HG02943 (cell line): ENCODE results near the gene HYCC2.
"Not testable (repeated sequence)": the region's sequence is repeated elsewhere in the genome, so short reads cannot be mapped to it uniquely, and the experiment has no call there.

ENCODE experiments used
- ATAC-seq: cut with Tn5 transposase; IDR thresholded peaks from one replicate; pipeline ENCODE4 v1.9.1; 2021; ENCODE audit warnings: mild to moderate bottlenecking, low read depth, moderate library complexity; ENCODE audit not compliant: unreplicated experiment

HYCC2 gene

DNA sequence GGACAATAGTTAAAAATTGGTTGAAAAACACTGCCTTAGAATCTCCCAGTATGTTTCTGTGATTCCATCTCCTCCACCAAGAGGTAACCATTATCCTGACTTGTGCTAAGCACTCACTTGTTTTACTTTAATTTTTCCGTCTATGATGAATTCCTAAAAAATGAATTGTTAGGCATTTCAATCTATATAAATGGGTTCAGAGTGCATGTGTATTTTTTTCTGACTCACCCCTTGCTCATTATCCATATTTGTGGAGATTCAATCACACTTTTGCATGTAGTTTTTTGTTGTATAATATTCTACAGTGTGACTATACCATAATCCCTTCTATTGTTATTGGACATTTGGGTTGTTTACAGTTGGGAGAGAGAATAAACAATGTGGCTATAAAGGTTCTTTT lies 1.6 kb upstream of the HYCC2 start:
- ATAC-seq, result no peak

DNA sequence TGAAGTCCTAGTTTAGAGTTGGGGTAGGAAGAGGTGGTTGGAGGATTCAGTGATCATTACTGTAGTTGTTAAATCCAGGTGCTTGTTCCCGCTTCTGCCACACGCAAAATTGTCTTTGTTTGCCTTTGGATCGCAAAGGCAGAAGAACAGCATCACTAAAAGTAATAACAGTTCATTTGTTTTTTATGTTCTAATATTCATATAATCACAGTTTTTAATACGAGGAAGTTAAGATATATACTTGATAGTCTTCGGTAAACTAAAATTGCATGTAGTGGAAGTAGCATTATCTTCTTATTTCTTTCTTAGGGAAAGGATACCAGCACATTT lies 695 bp upstream of the HYCC2 start:
- ATAC-seq, result peak; percentile 8

DNA sequence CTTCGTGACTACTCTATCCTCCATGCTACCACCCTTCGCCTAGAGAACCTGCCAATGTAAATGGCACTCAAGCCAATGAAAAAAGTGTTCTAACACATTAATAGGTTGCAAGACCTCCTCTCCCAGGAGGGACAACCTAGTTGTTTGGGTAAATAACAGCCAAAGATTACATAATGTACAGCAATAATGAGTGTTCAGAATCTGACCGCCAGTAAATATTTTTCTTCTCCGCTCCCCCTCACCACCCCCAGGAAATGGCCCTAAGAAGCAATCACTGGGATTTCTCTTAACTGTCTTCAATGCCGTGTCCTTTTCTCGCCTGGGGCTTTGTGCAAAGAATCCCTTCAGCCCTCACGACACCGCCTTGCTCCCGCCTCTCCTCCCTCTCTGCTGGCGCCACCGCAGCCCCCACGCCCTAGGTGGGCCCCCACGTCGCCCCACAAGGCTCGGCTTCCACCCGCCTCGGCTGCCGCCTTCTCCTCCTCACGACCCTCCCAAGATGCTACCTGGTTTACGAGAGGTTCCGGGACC lies 458 bp downstream of the HYCC2 start:
- peak; percentile 26 for ATAC-seq

DNA sequence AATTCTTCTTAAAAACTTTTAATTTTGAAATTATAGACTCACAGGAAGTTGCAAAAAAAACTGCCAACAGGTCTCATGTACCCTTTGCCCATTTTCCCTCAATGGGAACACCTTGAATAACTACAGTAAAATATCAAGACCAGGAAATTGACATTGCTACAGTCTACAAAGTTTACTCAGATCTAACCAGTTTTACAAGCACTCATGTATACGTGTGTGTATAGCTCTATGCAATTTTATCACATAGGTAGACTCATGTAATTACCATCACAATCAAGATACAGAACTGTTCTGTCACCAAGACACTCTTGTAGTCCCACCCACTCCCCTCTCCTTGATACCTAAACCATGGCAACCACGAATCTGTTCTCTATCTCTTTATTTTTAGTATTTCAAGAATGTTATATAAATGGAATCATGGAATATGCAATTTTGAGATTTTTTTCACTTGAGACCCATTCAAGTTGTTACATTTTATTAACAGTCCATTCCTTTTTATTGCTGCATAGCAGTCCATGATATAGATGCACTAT lies 6.6 kb downstream of the HYCC2 start:
- ATAC-seq, result no peak

DNA sequence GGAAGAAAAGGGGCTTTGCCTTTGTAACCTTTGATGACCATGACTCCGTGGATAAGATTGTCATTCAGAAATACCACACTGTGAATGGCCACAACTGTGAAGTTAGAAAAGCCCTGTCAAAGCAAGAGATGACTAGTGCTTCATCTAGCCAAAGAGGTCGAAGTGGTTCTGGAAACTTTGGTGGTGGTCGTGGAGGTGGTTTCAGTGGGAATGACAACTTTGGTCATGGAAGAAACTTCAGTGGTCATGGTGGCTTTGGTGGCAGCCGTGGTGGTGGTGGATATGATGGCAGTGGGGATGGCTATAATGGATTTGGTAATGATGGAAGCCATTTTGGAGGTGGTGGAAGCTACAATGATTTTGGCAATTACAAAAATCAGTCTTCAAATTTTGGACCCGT lies 8.0 kb downstream of the HYCC2 start:
- not testable (repeated sequence) for ATAC-seq

DNA sequence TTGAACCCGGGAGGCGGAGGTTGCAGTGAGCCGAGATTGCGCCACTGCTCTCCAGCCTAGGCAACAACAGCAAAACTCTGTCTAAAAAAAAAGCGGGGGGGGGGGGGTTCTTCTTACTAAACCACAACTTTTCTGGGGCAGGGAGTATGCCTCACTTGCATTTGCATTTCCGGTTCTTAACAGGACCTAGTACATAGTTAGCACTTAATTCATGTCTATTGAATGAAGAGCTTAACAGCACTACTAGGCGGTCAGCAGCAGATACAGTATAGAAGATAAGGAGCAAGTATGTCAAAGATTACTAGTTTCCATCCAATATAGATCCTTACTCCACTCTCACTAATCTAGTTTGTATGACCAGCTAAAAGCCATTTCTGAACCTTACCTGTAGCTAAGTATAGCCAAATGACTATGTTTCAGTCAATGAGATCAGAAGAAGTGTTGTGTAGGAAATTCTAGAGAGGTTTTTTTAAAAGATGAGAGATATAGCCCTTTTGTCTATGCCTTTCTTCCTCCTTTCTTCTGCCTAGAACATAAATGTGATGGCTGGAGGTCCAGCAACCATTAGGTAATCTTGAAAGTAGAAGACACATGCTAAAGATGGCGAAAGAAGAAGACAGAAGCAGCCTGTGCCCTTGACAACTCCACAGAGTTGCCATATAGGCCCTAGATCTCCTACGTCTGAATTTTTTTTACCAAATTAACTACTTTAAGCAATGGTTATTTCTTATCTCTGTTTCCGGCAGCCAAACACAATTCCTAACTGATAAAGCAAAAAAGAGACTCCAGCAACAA lies 11.3 kb downstream of the HYCC2 start:
- no peak for ATAC-seq

DNA sequence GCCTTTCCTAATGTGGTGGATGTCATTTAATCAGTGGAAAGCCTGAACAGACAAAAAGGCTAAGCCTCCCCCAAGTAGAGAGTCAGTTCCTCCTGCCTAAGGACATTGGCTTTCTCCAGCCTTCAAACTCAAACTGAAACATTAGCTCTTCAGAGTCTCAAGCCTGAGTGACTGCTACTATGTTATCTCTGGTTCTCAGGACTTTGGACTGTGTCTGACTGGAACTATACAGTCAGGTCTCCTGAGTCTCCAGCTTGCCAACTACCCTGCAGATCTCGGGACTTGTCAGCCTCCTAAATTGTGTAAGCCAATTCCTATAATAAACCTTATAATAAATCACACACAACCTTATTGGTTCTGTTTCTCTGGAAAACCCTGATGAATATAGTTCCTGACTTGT lies 12.6 kb downstream of the HYCC2 start:
- ATAC-seq, result no peak

DNA sequence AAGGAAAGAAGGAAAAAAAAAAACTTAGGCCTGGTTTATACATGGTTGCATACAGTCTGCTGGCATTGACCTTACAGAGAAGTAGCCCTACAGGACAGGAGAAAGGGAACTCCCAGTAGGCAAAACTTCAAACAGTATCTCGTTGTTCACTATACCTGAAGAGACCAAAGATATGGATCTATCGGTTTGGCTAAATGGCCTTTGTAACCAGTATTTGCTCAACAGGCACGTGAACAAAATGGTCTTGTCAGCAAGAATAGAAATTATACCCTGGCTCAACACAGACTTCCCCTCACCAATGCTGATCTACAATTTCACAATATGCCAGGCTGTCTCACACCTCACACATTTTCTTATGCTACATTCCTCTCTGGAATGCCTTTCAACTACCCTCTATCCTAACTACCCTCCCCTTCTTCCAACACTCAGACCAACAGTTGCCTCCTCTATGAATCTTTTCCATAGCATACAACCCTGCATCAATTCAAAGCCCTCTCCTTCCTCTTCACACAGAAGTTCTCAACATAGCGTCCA lies 13.7 kb downstream of the HYCC2 start:
- no peak for ATAC-seq

DNA sequence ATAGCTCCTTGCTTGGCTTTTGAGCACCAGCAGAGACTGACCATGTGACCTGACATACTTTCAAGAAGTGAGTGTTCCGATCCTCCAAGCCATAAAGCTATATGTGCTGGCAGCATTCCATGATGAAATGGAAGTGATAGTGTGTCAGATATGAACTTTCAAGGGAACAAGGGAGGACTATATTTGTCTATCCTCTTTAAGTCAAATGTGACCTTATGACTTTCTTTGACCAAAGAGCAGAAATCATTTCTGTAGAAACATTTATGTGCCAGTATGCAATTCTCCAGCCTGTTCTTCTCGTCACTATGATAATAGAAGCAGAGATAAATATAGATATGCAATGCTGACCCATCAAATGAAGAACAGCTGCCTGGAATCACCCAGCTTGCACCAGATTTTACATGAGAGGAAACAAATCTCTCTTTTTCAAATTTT lies 14.4 kb downstream of the HYCC2 start:
- no peak for ATAC-seq

DNA sequence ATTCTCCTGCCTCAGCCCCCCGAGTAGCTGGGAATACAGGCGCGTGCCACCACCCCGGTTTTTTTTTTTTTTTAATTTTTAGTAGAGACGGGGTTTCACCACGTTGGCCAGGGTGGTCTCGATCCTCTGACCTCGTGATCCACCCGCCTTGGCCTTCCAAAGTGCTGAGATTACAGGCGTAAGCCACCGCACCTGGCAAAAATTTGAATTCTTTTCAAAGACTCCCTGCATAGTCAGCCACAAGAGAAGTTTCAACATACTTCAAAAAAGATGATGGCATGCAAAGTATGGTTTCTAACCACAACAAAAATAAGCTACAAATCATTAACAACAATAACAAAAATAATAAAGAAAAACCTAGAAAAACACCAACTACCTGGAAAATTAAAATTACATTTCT lies 22.0 kb downstream of the HYCC2 start:
- ATAC-seq, result no peak

DNA sequence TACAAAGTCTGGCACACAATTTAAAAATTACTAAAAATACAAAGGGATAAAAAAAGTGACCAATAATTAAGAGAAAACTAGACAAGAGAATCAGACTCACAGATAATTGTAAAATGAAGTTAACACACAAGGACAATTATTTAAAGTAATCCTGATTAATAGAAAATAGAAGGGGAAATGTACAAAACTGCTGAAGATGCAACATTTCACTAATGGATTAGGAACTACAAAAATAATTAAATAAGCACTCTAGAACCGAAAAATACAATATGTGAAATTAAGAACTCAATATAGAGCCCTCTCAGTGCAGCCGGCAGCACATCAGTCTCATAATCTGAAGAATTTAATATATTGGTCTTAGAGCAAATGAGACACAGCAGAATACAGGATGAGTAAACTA lies 24.6 kb downstream of the HYCC2 start:
- ATAC-seq, result no peak

DNA sequence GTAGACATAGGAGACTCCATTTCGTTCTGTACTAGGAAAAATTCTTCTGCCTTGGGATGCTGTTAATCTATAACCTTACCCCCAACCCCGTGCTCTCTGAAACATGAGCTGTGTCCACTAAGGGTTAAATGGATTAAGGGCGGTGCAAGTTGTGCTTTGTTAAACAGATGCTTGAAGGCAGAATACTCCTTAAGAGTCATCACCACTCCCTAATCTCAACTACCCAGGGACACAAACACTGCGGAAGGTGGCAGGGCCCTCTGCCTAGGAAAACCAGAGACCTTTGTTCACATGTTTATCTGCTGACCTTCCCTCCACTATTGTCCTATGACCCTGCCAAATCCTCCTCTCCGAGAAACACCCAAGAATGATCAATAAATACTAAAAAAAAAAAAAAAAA lies 28.4 kb downstream of the HYCC2 start:
- not testable (repeated sequence) for ATAC-seq

DNA sequence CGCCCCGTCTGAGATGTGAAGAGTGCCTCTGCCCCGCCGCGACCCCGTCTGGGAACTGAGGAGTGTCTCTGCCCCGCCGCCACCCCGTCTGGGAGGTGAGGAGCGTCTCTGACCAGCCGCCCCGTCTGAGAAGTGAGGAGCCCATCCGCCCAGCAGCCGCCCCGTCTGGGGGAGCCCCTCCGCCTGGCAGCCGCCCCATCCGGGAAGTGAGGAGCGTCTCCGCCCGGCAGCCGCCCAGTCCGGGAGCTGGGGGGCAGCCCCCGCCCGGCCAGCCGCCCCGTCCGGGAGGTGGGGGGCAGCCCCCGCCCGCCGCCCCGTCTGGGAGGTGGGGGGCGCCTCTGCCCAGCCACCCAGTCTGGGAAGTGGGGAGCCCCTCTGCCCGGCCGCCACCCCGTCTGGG lies 29.0 kb downstream of the HYCC2 start:
- ATAC-seq, result not testable (repeated sequence)

DNA sequence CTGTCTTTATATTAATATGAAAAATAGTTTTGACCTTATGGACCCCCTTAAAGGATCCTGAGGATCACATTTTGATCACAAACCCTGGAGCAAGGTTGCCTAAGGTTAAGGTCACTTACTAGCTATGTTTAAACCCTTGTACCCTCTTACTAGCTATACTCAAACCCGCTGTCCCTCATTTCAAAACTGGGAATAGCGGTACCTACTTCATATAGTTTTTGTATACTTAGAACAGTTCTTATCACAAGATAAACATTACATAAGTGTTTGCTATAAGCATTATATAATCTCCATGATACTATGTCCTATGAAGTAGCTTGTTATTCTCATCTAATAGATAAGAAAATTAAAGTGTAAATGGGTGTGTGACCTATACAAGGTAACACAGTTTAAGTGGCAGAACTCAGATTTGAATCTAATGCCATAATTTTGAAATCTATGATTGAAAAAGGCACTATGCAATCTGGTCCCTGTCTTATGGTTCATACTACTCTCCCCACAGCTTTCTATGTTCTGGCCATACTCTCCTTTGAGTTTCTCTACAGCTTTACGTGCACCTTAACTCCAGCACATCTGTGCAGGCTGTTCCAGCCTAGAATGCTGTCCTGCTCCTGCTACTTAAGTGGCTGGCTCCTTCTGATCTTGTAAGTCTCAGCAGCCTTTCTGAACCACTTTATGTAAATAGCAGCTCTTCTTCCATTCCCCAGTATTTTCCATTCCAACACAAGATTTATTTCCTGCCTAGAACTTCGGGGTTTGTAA lies 30.4 kb downstream of the HYCC2 start:
- no peak for ATAC-seq

DNA sequence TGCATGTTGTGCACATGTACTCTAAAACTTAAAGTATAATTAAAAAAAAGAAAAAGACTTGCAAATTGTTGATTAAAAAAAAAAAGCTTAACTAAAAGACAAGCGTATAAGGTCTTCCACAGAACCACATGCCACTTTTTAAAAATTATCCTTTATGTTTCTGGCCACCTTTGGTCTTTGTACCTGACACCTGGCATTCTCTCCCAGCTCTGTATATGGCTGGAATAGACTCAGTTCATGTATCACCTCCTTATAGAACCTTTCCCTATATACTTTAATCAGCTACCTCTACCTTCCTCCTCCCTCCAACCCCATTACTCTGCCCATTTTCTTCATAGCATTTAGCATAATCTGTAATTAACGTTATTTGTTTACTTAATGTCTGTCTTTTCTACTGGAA lies 32.6 kb downstream of the HYCC2 start:
- ATAC-seq, result no peak

DNA sequence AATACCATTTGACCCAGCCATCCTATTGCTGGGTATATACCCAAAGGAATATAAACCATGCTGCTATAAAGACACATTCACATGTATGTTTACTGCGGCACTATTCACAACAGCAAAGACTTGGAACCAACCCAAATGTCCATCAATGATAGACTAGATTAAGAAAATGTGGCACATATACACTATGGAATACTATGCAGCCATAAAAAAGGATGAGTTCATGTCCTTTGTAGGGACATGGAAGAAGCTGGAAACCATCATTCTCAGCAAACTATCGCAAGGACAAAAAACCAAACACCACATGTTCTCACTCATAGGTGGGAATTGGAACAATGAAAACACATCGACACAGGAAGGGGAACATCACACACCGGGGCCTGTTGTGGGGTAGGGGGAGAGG lies 33.1 kb downstream of the HYCC2 start:
- not testable (repeated sequence) for ATAC-seq

DNA sequence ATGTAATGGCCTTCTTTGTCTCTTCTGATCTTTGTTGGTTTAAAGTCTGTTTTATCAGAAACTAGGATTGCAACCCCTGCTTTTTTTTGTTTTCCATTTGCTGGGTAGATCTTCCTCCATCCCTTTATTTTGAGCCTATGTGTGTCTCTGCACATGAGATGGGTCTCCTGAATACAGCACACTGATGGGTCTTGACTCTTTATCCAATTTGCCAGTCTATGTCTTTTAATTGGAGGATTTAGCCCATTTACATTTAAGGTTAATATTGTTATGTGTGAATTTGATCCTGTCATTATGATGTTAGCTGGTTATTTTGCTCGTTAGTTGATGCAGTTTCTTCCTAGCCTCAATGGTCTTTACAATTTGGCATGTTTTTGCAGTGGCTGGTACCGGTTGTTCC lies 37.1 kb downstream of the HYCC2 start:
- ATAC-seq, result not testable (repeated sequence)

DNA sequence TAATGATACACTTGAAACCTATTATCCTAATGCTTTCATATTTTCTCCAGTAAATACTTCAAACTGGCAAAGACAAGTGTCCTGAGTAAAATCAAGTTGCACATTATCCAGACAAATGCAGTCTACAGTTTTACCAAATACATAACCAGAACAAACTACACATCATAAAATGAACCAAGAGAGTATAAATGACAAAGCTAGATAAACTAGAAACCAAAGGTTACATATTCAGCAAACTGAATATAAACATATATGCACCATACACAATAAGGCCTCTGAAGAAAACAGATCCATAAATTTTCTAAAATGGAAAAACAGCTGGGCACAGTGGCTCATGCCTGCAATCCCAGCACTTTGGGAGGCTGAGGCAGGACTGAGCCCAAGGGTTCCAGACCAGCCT lies 47.0 kb downstream of the HYCC2 start:
- no peak for ATAC-seq

DNA sequence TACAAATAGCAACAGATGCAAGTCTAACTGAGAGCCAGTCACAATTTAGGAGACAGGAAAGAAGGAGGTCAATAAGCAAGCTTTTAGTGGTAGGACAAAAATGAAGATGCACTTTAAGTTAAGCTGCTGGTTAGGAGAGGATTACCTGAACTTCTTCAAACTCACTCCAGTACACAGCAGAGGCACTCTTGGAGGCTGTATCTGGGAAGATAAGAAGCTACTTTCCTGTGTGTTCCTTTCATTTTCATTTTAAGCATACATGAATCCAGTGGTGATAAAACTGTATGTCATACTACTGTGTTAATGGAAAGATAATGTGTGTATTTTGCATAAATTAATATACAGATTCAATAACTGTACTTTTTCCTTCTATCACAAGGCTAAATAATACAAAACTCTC lies 49.6 kb downstream of the HYCC2 start:
- no peak for ATAC-seq
